NCI-H1105 treated with DMSO at 0.1 percent for 48 hours (cell line): ENCODE results near the gene ADH1A.
"Not testable (repeated sequence)": the region's sequence is repeated elsewhere in the genome, so short reads cannot be mapped to it uniquely, and the experiment has no call there.

Source experiments
- DNase-seq: peaks from one replicate; lab custom pipeline; 2025; lab: John Stamatoyannopoulos, UW

The ADH1A gene

DNA sequence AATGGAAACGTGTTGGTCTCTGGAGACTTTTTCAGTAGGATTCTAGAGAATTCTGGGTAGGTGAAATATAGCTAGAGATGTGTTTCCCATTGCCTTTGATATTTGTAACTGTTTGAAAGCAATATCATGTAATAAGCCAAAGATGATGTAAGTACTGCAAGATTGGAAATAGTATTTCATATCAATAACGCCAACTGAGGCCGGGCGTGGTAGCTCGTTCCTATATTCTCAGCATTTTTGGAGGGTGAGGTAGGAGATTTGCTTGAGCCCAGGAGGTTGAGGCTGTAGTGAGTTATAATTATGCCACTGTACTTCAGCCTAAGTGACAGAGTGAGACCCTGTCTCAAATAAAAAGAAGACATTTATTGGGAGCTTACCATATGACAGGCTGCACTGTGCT is 9.5 kb downstream of the ADH1A start:
- DNase-seq: no peak

- DNase-seq: no peak
These were observed 14.4 kb downstream of the ADH1A start for GRCh38 chr4:99276417-99276816.

DNA sequence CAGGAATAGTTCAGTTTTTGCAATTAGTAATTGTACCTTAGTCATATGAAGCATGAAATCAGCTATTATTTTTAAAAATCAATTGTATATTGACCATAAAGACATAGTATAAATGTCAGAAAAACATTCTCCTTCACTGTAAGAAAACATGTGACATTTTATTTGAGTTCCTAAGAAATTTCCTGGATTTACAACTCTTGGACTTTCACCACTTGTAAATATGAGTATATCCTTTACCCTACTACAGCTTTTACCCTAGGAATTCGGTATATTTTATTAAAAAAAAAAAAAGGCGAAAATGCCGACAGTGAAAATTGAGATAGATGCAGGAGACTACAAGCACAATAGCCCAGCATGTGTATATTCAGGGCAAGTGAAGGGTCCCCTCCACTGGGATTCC is 14.9 kb downstream of the ADH1A start:
- DNase-seq: no peak

DNA sequence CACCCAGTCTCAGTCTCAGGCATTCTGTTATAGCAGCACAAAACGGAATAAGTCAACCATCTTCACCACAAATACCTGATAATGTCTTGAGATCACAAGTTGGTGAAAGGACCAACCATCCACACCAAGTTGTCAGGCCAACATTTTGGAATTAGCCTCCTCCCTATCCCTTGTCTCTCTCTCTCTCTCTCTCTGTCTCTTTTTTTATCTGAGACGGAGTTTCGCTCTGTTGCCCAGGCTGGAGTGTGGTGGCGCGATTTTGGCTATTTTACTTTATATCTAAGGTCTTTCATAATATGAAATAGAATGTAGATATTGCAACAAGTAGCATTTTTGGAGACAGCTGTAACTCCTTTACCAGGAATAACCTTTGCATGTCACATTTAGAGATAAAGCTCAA is 15.7 kb downstream of the ADH1A start:
- no peak for DNase-seq

- no peak for DNase-seq
These were observed 17.1 kb downstream of the ADH1A start for GRCh38 chr4:99273704-99274103.

DNA sequence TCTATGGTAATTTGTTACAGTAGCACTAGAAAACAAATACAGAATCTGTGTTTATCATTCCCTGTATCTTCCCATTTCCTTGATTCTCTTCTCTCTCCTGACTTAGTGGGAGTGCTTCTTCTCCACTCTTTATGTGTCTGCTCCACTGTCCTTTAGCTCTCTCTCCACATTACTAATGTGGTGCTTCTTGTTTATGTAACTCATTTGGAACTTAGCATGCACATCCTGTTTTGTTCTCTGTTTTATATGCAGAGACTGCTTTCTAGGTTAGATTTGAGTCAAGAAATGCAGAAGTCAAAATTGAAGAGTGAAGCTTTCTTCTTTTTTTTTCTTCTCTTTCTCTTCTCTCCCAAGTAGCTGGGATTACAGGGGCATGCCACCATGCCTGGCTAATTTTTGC is 25.9 kb downstream of the ADH1A start:
- no peak for DNase-seq

DNA sequence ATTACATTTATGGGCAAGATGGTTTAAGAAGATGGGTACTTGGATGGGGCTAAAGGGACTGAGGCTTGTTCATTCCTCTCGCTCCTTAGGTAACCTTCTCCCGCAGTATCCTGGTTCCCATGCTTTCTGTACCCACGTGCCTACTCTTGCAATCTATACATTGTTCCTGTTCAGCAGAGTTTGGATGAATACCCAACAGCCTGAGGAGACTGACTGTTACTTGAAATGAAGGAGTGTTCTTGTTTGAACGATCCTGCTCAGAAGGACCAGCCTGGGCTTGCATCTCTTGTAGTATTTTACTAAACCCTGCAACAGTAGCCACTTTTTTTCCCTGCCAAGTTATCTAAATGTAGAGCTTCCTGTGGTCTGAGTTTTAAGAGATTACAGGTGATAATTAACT is 38.0 kb downstream of the ADH1A start:
- no peak for DNase-seq

GRCh38 chr4:99248714-99249113 is 42.1 kb downstream of the ADH1A start:
- no peak for DNase-seq

- no peak for DNase-seq
These were observed 54.8 kb downstream of the ADH1A start for GRCh38 chr4:99235955-99236354.

GRCh38 chr4:99234331-99235010 is 56.3 kb downstream of the ADH1A start:
- no peak for DNase-seq

- DNase-seq: not testable (repeated sequence)
These were observed 57.4 kb downstream of the ADH1A start for GRCh38 chr4:99233397-99233796.

- DNase-seq: not testable (repeated sequence)
These were observed 62.1 kb downstream of the ADH1A start for GRCh38 chr4:99228706-99229105.

DNA sequence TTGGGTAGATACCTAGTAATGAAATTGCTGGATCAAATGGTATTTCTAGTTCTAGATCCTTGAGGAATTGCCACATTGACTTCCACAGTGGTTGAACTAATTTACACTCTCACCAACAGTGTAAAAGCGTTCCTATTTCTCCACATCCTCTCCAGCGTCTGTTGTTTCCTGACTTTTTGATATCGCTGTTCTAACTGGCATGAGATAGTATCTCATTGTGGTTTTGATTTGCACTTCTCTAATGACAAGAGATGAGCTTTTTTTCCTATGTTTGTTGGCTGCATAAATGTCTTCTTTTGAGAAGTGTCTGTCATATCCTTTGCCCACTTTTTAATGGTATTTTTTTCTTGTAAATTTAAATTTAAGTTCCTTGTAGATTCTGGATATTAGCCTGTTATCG is 63.1 kb downstream of the ADH1A start:
- DNase-seq: not testable (repeated sequence)
